ENCODE measurements around the gene LAMC1. TPM values are rescaled to one million over a fixed set of nuclear protein-coding genes. Genes with fewer than 3 reads are reported as not detected.

The LAMC1 gene
- total RNA-seq, 4 donors from 2014 or later: 288 to 318 (median 304) TPM

GRCh38 chr1:183039985-183040447 is 16.8 kb downstream of the LAMC1 start:
- Histone ChIP-seq H3K4me1 (peaks cover 0 to 95% (median 44%) of the 10 kb centered on the region in 4 donors), H3K27me3 (no peaks in the 10 kb centered on the region), H3K9me3 (no peaks in the 10 kb centered on the region), H3K36me3 (no peaks in the 10 kb centered on the region), H3K27ac (peak overlapping the region; percentile 1 to 90 (median 66)), H3K4me3 (no peak overlapping the region)
- no peak for DNase-seq (ENCODE audit: low spot score in 2 of 2)
- 0 to 10% methylated on average over 3 of the region's 3 CpGs for WGBS, 2 donors
- TF ChIP-seq POLR2A (IDR thresholded peaks at IDR 0.05): no peak
- TF ChIP-seq CTCF (IDR thresholded peaks at IDR 0.05): no peak
- TF ChIP-seq EP300 (IDR thresholded peaks at IDR 0.05): no peak

- no peak for DNase-seq (ENCODE audit: low spot score in 2 of 2)
- Histone ChIP-seq H3K36me3 (no peaks in the 10 kb centered on the region), H3K27me3 (no peaks in the 10 kb centered on the region), H3K4me3 (no peak overlapping the region), H3K4me1 (peaks cover 0 to 97% (median 46%) of the 10 kb centered on the region in 4 donors), H3K27ac (peak overlapping the region in 3 of 4 donors; percentile 57 to 90 (median 76)), H3K9me3 (no peaks in the 10 kb centered on the region)
- TF ChIP-seq POLR2A (IDR thresholded peaks at IDR 0.05): no peak
- no peak for TF ChIP-seq EP300 (IDR thresholded peaks at IDR 0.05)
- no peak for TF ChIP-seq CTCF (IDR thresholded peaks at IDR 0.05)
- 23 to 29% methylated on average over 2 of the region's 2 CpGs for WGBS, 2 donors
Measured at GRCh38 chr1:183040547-183040971, 17.3 kb downstream of the LAMC1 start.

DNA sequence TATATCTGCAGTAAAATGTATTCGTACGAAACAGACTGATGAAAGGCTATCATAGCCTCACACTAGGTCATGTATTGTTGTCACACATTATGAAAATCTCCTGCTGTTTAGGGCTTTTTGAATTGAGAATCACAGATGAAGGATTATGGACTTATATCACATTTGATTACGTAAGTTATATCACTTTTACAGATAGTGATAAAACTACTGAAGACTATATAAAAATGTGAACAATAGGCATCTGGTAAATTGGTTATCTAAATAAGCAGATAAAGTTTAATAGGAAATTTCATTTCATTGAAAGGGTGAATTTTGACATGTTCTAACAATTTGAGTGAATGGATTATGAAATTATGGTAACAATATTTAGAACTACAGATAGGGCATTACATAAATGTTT is 20.0 kb downstream of the LAMC1 start:
- 39 to 46% methylated on average over 3 of the region's 3 CpGs for WGBS, 2 donors
- no peak for DNase-seq (ENCODE audit: low spot score in 2 of 2)
- Histone ChIP-seq H3K4me1 (peaks cover 0 to 100% (median 45%) of the 10 kb centered on the region in 4 donors), H3K4me3 (no peak overlapping the region), H3K27me3 (no peaks in the 10 kb centered on the region), H3K27ac (peak overlapping the region in 3 of 4 donors; percentile 10 to 90 (median 76)), H3K9me3 (no peaks in the 10 kb centered on the region), H3K36me3 (no peaks in the 10 kb centered on the region)
- TF ChIP-seq CTCF (IDR thresholded peaks at IDR 0.05) (no peak), POLR2A (IDR thresholded peaks at IDR 0.05) (no peak), EP300 (IDR thresholded peaks at IDR 0.05) (no peak)

DNA sequence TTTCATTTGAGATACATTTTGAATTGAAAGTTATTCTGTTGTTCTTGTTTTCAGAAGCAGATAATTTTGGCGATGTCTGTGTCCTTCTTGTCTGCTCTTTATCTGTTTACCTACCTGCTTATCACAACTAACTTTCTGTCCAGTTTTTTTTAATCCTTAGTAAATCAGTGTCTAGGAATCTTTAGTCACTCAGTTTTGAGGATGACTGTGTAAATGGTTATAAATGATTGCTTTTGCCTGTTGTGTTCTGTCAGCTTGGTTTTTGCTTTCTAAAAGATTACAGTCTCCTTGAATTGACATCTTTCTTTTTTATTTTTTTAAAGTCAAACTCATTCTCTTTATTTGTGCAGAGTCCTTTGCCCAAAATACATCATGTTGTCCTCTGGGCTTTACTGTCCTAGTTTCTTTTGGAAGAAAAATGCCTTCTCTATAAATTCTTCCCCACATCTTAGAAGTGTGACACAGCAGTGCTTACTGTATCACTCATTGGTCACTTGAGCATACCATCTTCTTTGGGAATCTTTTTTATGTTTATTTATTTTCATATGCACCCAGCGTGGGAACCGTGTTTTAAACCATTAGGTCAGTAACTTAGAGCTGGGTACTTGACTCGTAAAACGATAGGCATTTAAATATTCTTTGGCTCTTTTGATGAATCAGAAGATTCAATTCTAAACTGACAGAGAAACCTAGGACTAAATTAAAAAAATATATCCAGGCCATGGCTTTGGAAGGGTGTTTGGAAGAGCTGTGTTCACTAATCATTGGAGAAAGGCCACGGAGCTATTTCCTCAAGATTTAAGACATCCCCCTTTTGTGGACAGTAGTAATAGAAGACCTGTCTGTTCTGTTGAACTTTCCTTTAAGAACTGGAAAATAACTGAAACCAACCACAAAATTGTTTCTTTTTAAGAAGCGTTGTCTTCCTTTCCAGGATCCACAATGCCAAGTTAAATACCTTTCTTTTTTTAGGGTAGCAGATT is 20.9 kb downstream of the LAMC1 start:
- H3K27me3 ChIP-seq: no peaks in the 10 kb centered on the region
- TF ChIP-seq EP300 (IDR thresholded peaks at IDR 0.05) (no peak), CTCF (IDR thresholded peaks at IDR 0.05) (no peak), POLR2A (IDR thresholded peaks at IDR 0.05) (no peak)
- H3K4me3 ChIP-seq: peak overlapping the region in 1 of 4 donors; percentile 4
- 16 to 28% methylated on average over 7 of the region's 7 CpGs for WGBS, 2 donors
- H3K9me3 ChIP-seq: no peaks in the 10 kb centered on the region
- H3K4me1 ChIP-seq: peaks cover 0 to 100% (median 42%) of the 10 kb centered on the region in 4 donors
- no peak for DNase-seq (ENCODE audit: low spot score in 2 of 2)
- H3K27ac ChIP-seq: peak overlapping the region; percentile 13 to 90 (median 54)
- H3K36me3 ChIP-seq: no peaks in the 10 kb centered on the region

Measured in tibial nerve (tissue), 4 donors.